Tibial nerve (tissue), 4 donors: ENCODE measurements around the gene KREMEN1. TPM values are rescaled to one million over a fixed set of nuclear protein-coding genes. Genes with fewer than 3 reads are reported as not detected.

Source experiments
- DNase-seq, 2 donors: peaks; one replicate each; pipeline ENCODE4 v3.0.0-alpha.2; 2019; ENCODE audit warnings: low spot score in 2 of 2
- H3K27ac ChIP-seq, 4 donors: fragments of 200-600 bp; sonication (generic) in 3 of 4; one replicate each; pipeline ENCODE4 v1.5.1; 2017 to 2019; ENCODE audit warnings: mild to moderate bottlenecking in 1 of 4
- H3K27me3 ChIP-seq, 2 donors: fragments of 200-600 bp; sonication (generic) in 1 of 2; one replicate each; pipeline versions ENCODE4 v1.5.1 to v1.6.0; 2017 to 2019
- H3K36me3 ChIP-seq, 3 donors: fragments of 200-600 bp; sonication (generic); one replicate each; pipeline ENCODE4 v1.5.1; 2018 to 2019
- H3K4me1 ChIP-seq, 4 donors: fragments of 200-600 bp; sonication (generic) in 3 of 4; one replicate each; pipeline ENCODE4 v1.5.1; 2017 to 2019
- H3K4me3 ChIP-seq, 4 donors: fragments of 200-600 bp; sonication (generic) in 3 of 4; one replicate each; pipeline ENCODE4 v1.5.1; 2017 to 2019; ENCODE audit warnings: mild to moderate bottlenecking in 1 of 4, moderate library complexity in 1 of 4
- H3K9me3 ChIP-seq, 4 donors: fragments of 200-600 bp; sonication (generic) in 3 of 4; one replicate each; pipeline ENCODE4 v1.5.1; 2017 to 2019
- EP300 ChIP-seq, 2 donors: sonication (generic); formaldehyde crosslinking; IDR thresholded peaks; one replicate each; pipeline ENCODE4 v1.6.1; 2017; ENCODE audit warnings: antibody characterized with exemption in 2 of 2, mild to moderate bottlenecking in 1 of 2
- POLR2A ChIP-seq, 2 donors: fragments of 450-650 bp; IDR thresholded peaks; one replicate each; pipeline ENCODE4 v1.6.1; 2017; ENCODE audit warnings: antibody characterized with exemption in 2 of 2, mild to moderate bottlenecking in 2 of 2, moderate library complexity in 2 of 2
- WGBS, 2 donors: methylation state at CpG; one replicate each; pipeline ENCODE4 v1.1.5; 2018; 5-methylcytosine and 5-hydroxymethylcytosine counted together
- total RNA-seq, 4 donors: library from RNA; depleted of rRNA; stranded (reverse); fragments of >200 nt; gene quantifications; one replicate each; pipeline ENCODE4 v1.1.0, GENCODE V29; 2016
- TF ChIP-seq, protein P1 (sequence below), 5 experiments: fragments of 200-600 bp in 3 of 5; fragments of 450-650 bp in 2 of 5; sonication (generic) in 3 of 5; IDR thresholded peaks; one replicate each; pipeline ENCODE4 v1.5.1; 2016 to 2019; ENCODE audit warnings: antibody characterized with exemption in 5 of 5, mild to moderate bottlenecking in 3 of 5, moderate library complexity in 2 of 5

Gene KREMEN1
- total RNA-seq, 4 donors from 2014 or later: 5.4 to 15.1 (median 12.9) TPM

GRCh38 chr22:29048822-29049654 lies 23.8 kb upstream of the KREMEN1 start:
- Histone ChIP-seq H3K27ac (no peak overlapping the region), H3K4me3 (no peak overlapping the region), H3K27me3 (no peaks in the 10 kb centered on the region), H3K9me3 (no peaks in the 10 kb centered on the region), H3K36me3 (peaks cover 0 to 79% (median 4%) of the 10 kb centered on the region in 3 donors), H3K4me1 (peaks cover 0 to 14% (median 4%) of the 10 kb centered on the region in 4 donors)
- DNase-seq: no peak
- 92 to 93% methylated on average over 30 to 31 of the region's 31 CpGs for WGBS, 2 donors
- TF ChIP-seq, protein P1, sequence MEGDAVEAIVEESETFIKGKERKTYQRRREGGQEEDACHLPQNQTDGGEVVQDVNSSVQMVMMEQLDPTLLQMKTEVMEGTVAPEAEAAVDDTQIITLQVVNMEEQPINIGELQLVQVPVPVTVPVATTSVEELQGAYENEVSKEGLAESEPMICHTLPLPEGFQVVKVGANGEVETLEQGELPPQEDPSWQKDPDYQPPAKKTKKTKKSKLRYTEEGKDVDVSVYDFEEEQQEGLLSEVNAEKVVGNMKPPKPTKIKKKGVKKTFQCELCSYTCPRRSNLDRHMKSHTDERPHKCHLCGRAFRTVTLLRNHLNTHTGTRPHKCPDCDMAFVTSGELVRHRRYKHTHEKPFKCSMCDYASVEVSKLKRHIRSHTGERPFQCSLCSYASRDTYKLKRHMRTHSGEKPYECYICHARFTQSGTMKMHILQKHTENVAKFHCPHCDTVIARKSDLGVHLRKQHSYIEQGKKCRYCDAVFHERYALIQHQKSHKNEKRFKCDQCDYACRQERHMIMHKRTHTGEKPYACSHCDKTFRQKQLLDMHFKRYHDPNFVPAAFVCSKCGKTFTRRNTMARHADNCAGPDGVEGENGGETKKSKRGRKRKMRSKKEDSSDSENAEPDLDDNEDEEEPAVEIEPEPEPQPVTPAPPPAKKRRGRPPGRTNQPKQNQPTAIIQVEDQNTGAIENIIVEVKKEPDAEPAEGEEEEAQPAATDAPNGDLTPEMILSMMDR (IDR thresholded peaks at IDR 0.05): no peak
- no peak for TF ChIP-seq EP300 (IDR thresholded peaks at IDR 0.05)
- no peak for TF ChIP-seq POLR2A (IDR thresholded peaks at IDR 0.05)

- Histone ChIP-seq H3K9me3 (no peaks in the 10 kb centered on the region), H3K36me3 (peaks cover 0 to 73% (median 4%) of the 10 kb centered on the region in 3 donors), H3K27ac (no peak overlapping the region), H3K27me3 (no peaks in the 10 kb centered on the region), H3K4me1 (peaks cover 0 to 7% (median under 1%) of the 10 kb centered on the region in 4 donors), H3K4me3 (no peak overlapping the region)
- 88 to 96% methylated on average over 26 to 38 of the region's 38 CpGs for WGBS, 2 donors
- TF ChIP-seq, protein P1 (IDR thresholded peaks at IDR 0.05): no peak
- TF ChIP-seq POLR2A (IDR thresholded peaks at IDR 0.05) (no peak), EP300 (IDR thresholded peaks at IDR 0.05) (no peak)
- DNase-seq: no peak
Measured at GRCh38 chr22:29049655-29050263, 23.1 kb upstream of the KREMEN1 start.

DNA sequence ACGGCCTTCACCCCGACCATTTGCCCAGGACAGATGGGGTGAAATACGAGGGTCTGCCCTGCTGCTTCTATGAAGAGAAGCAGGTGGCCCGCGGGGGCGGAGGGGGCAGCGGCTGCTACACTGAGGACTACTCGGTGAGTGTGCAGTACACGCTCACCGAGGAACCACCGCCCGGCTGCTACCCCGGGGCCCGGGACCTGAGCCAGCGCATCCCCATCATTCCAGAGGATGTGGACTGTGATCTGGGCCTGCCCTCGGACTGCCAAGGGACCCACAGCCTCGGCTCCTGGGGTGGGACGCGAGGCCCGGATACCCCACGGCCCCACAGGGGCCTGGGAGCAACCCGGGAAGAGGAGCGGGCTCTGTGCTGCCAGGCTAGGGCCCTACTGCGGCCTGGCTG lies 22.4 kb upstream of the KREMEN1 start:
- no peaks in the 10 kb centered on the region for H3K27me3 ChIP-seq
- H3K27ac ChIP-seq: no peak overlapping the region
- peaks cover 0 to 67% (median 4%) of the 10 kb centered on the region in 3 donors for H3K36me3 ChIP-seq
- 90 to 94% methylated on average over 10 to 17 of the region's 24 CpGs for WGBS, 2 donors
- H3K4me3 ChIP-seq: no peak overlapping the region
- no peaks in the 10 kb centered on the region for H3K9me3 ChIP-seq
- TF ChIP-seq POLR2A (IDR thresholded peaks at IDR 0.05) (no peak), EP300 (IDR thresholded peaks at IDR 0.05) (no peak)
- peaks cover 0 to under 1% (median 0%) of the 10 kb centered on the region in 4 donors for H3K4me1 ChIP-seq
- DNase-seq: no peak

GRCh38 chr22:29053048-29053702 lies 19.7 kb upstream of the KREMEN1 start:
- Histone ChIP-seq H3K4me1 (no peaks in the 10 kb centered on the region), H3K27ac (no peak overlapping the region), H3K27me3 (no peaks in the 10 kb centered on the region), H3K36me3 (peaks cover 0 to 40% (median 4%) of the 10 kb centered on the region in 3 donors), H3K9me3 (no peaks in the 10 kb centered on the region), H3K4me3 (no peak overlapping the region)
- TF ChIP-seq POLR2A (IDR thresholded peaks at IDR 0.05) (no peak), EP300 (IDR thresholded peaks at IDR 0.05) (no peak)
- TF ChIP-seq, protein P1 (IDR thresholded peaks at IDR 0.05): no peak
- 89 to 90% methylated on average over 8 of the region's 8 CpGs for WGBS, 2 donors
- no peak for DNase-seq

DNA sequence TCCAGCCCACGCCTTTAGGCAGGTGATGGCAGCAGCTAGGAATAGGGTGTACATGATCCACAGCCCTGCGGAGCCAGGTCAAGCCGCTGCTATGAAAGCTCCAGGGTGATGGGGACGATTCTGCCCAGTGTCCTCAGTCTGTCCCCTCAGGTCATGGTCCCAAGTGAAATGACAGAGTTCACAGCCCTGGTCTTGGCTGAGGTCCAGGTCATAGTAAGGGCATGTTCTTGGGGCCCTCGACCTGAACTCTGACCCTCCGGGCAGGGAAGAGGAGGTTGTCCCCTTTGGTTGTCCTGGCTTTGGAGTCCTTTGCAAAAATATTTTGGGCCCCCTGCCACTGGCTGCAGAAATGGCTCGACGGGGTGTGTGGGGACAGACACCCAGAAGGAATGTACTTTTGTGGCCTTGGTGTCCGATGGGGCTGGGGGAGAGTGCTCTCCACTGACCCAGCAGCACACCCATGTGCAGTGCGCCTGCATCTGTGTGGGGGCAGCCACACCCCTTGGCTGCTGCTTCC lies 18.5 kb upstream of the KREMEN1 start:
- TF ChIP-seq, protein P1 (IDR thresholded peaks at IDR 0.05): no peak
- no peak for TF ChIP-seq EP300 (IDR thresholded peaks at IDR 0.05)
- TF ChIP-seq POLR2A (IDR thresholded peaks at IDR 0.05): no peak
- Histone ChIP-seq H3K27me3 (no peaks in the 10 kb centered on the region), H3K4me3 (no peak overlapping the region)

More for the DNA sequence above, 18.5 kb upstream of the KREMEN1 start:
- Histone ChIP-seq H3K36me3 (peaks cover 0 to 29% (median 4%) of the 10 kb centered on the region in 3 donors), H3K9me3 (no peaks in the 10 kb centered on the region), H3K27ac (no peak overlapping the region), H3K4me1 (no peaks in the 10 kb centered on the region)
- 68 to 69% methylated on average over 8 to 10 of the region's 10 CpGs for WGBS, 2 donors
- DNase-seq: no peak
